ENCODE measurements around the gene TAAR6. TPM values are rescaled to one million over a fixed set of nuclear protein-coding genes. Genes with fewer than 3 reads are reported as not detected.

The TAAR6 gene
- total RNA-seq, 3 donors from 2014 or later = not detected

- Mint-ChIP-seq H3K36me3 (ENCODE audit: insufficient read depth) (no peaks in the 10 kb centered on the region), H3K4me1 (ENCODE audit: low read depth) (peaks cover 3% of the 10 kb centered on the region), H3K9me3 (no peaks in the 10 kb centered on the region), H3K27me3 (ENCODE audit: low read depth) (peaks cover 17% of the 10 kb centered on the region), H3K4me3 (no peak overlapping the region)
- DNase-seq (no peak), ATAC-seq (no peak)
These were observed 37.6 kb downstream of the TAAR6 start for GRCh38 chr6:132607544-132608233.

- no peaks in the 10 kb centered on the region for H3K9me3 Mint-ChIP-seq
- no peaks in the 10 kb centered on the region for H3K36me3 Mint-ChIP-seq (ENCODE audit: insufficient read depth)
- H3K27me3 Mint-ChIP-seq (ENCODE audit: low read depth) = peaks cover 4% of the 10 kb centered on the region
- H3K4me1 Mint-ChIP-seq (ENCODE audit: low read depth) = peaks cover 5% of the 10 kb centered on the region
- DNase-seq = no peak
- no peak for ATAC-seq
- H3K4me3 Mint-ChIP-seq = no peak overlapping the region
These were observed 41.5 kb downstream of the TAAR6 start for GRCh38 chr6:132611616-132612015.

GRCh38 chr6:132612449-132613108 is 42.5 kb downstream of the TAAR6 start:
- no peaks in the 10 kb centered on the region for H3K9me3 Mint-ChIP-seq
- DNase-seq = no peak
- H3K27me3 Mint-ChIP-seq (ENCODE audit: low read depth) = peaks cover 4% of the 10 kb centered on the region
- H3K36me3 Mint-ChIP-seq (ENCODE audit: insufficient read depth) = no peaks in the 10 kb centered on the region
- peaks cover 5% of the 10 kb centered on the region for H3K4me1 Mint-ChIP-seq (ENCODE audit: low read depth)
- ATAC-seq = no peak
- H3K4me3 Mint-ChIP-seq = no peak overlapping the region

DNA sequence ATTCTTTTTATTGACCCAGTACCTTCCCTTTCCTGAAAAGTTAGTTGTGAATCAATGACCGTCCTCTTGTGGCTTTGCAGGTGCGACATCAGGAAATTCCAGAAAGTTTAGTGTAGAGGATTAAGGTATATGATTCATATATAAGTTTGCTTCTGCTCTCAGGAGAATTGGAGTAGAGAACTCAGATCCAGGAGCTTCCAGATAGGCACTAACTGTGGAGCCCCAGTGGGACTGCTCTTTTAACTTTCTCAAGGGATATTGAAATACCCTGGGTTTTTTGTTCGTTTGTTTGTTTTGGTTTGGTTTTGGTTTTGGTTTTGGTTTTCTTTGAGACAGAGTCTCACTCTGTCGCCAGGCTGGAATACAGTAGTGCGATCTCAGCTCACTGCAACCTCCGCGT is 44.4 kb downstream of the TAAR6 start:
- no peaks in the 10 kb centered on the region for H3K9me3 Mint-ChIP-seq
- H3K4me3 Mint-ChIP-seq = peak overlapping the region; percentile 65
- peaks cover 4% of the 10 kb centered on the region for H3K27me3 Mint-ChIP-seq (ENCODE audit: low read depth)
- ATAC-seq (no peak), DNase-seq (no peak)
- H3K36me3 Mint-ChIP-seq (ENCODE audit: insufficient read depth) = no peaks in the 10 kb centered on the region
- peaks cover 5% of the 10 kb centered on the region for H3K4me1 Mint-ChIP-seq (ENCODE audit: low read depth)

- H3K27me3 Mint-ChIP-seq (ENCODE audit: low read depth) = peaks cover 4% of the 10 kb centered on the region
- no peaks in the 10 kb centered on the region for H3K36me3 Mint-ChIP-seq (ENCODE audit: insufficient read depth)
- DNase-seq (no peak), ATAC-seq (no peak)
- H3K4me3 Mint-ChIP-seq = no peak overlapping the region
- H3K9me3 Mint-ChIP-seq = no peaks in the 10 kb centered on the region
- peaks cover 5% of the 10 kb centered on the region for H3K4me1 Mint-ChIP-seq (ENCODE audit: low read depth)
These were observed 46.6 kb downstream of the TAAR6 start for GRCh38 chr6:132616677-132617076.

Other genes starting within 250 kb of the TAAR6 start
- not detected for gene MOXD1, start 168.8 kb upstream of the TAAR6 start, total RNA-seq
- gene STX7, start 57.2 kb upstream of the TAAR6 start, total RNA-seq = 10 to 100 TPM in 1 of 3 donors, 1 to 10 TPM in 2; 6.7 to 11.0 (median 7.9) TPM
- gene TAAR9, start 32.0 kb upstream of the TAAR6 start, total RNA-seq = not detected
- gene TAAR8, start 17.6 kb upstream of the TAAR6 start, total RNA-seq = not detected
- gene TAAR5, start 19.4 kb downstream of the TAAR6 start, total RNA-seq = not detected
- not detected for gene TAAR2, start 54.0 kb downstream of the TAAR6 start, total RNA-seq
- not detected for gene TAAR1, start 88.9 kb downstream of the TAAR6 start, total RNA-seq
- not detected for gene VNN1, start 143.7 kb downstream of the TAAR6 start, total RNA-seq
- gene VNN2, start 187.6 kb downstream of the TAAR6 start, total RNA-seq = 1 to 10 TPM in 2 of 3 donors, under 1 TPM in 1; 0.76 to 1.4 (median 1.2) TPM
- 1 to 10 TPM; 3.8 to 4.5 (median 4.3) TPM for gene SLC18B1, start 228.3 kb downstream of the TAAR6 start, total RNA-seq
- 1,000 to 10,000 TPM; 1,815 to 1,961 (median 1,864) TPM for gene RPS12, start 244.2 kb downstream of the TAAR6 start, total RNA-seq